ENCODE data around the gene PRKG1. TPM values are rescaled to one million over a fixed set of nuclear protein-coding genes. Genes with fewer than 3 reads are reported as not detected.
"Not testable (repeated sequence)": the region's sequence is repeated elsewhere in the genome, so short reads cannot be mapped to it uniquely, and the experiment has no call there.

Gene PRKG1
- total RNA-seq, 1 donor from 2014 or later: 50.2 TPM

DNA sequence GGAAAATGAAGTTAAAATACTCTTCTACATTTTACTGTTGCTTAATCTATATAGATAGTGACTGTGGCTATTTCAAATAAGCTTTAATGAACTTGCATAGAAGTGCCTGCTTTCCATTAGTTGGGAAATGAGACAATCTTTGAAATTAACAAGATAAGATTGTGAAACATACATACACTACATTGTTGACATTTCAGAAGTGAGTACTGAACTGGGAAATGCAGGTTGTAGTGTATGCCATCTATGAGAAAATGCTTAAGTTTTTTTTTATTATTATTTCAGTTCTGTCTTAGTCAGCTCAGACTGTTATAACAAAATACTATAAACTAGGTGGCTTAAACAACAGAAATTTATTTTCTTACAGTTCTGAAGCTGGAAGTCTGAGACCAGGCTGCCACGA, 674.7 kb downstream of the PRKG1 start:
- peak overlapping the region; percentile 13 to 59 for H3K27ac ChIP-seq
- H3K9me3 ChIP-seq: no peaks in the 10 kb centered on the region
- DNase-seq (ENCODE audit: low spot score in 2 of 2): no peak
- no peak overlapping the region for H3K4me3 ChIP-seq
- intact Hi-C loops (cut with DNase I): loop anchor here (5.0 kb wide), 1 partner anchor 33 kb away; no protein-coding TSS in a partner anchor
- TF ChIP-seq, protein P1, sequence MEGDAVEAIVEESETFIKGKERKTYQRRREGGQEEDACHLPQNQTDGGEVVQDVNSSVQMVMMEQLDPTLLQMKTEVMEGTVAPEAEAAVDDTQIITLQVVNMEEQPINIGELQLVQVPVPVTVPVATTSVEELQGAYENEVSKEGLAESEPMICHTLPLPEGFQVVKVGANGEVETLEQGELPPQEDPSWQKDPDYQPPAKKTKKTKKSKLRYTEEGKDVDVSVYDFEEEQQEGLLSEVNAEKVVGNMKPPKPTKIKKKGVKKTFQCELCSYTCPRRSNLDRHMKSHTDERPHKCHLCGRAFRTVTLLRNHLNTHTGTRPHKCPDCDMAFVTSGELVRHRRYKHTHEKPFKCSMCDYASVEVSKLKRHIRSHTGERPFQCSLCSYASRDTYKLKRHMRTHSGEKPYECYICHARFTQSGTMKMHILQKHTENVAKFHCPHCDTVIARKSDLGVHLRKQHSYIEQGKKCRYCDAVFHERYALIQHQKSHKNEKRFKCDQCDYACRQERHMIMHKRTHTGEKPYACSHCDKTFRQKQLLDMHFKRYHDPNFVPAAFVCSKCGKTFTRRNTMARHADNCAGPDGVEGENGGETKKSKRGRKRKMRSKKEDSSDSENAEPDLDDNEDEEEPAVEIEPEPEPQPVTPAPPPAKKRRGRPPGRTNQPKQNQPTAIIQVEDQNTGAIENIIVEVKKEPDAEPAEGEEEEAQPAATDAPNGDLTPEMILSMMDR (IDR thresholded peaks at IDR 0.05): no peak
- H3K36me3 ChIP-seq: no peaks in the 10 kb centered on the region
- H3K4me1 ChIP-seq: peaks cover 5 to 12% of the 10 kb centered on the region in 2 donors
- H3K27me3 ChIP-seq: no peaks in the 10 kb centered on the region

DNA sequence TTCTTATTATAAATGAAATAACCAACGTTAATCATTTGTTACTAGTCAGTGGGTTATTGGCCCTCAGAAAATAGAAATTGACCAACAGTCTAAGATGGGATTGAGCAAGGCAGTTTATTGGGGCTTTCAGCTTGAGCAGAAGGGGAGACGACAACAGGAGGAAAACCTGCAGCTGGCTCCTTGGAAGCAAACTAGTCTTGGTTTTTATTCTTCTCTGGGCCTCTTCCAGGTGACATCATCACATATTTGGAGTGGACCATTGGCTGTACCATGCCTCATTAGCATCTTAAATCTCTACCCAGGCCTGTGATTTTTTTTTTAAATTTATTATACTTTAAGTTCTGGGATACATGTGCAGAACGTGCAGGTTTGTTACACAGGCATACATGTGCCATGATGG, 684.1 kb downstream of the PRKG1 start:
- Histone ChIP-seq H3K27me3 (no peaks in the 10 kb centered on the region), H3K9me3 (no peaks in the 10 kb centered on the region), H3K4me1 (peaks cover 0 to 5% of the 10 kb centered on the region in 2 donors), H3K36me3 (no peaks in the 10 kb centered on the region), H3K27ac (no peak overlapping the region), H3K4me3 (no peak overlapping the region)
- no peak for DNase-seq (ENCODE audit: low spot score in 2 of 2)
- TF ChIP-seq, protein P1 (IDR thresholded peaks at IDR 0.05): no peak
- intact Hi-C loops (cut with DNase I): no loop called here

DNA sequence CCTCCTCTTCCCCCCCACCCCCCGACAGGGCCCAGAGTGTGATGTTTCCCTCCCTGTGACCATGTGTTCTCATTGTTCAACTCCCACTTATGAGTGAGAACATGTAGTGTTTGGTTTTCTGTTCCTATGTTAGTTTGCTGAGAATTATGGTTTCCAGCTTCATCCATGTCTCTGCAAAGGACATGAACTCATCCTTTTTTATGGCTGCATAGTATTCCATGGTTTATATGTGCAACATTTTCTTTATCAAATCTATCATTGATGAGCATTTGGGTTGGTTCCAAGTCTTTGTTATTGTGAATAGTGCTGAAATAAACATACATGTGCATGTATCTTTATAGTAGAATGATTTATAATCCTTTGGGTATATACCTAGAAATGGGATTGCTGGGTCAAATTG, 684.6 kb downstream of the PRKG1 start:
- H3K27ac ChIP-seq; intact Hi-C loops (cut with DNase I); H3K4me1 ChIP-seq; H3K27me3 ChIP-seq; H3K4me3 ChIP-seq; H3K36me3 ChIP-seq; DNase-seq (ENCODE audit: low spot score in 2 of 2); H3K9me3 ChIP-seq: not testable (repeated sequence)

DNA sequence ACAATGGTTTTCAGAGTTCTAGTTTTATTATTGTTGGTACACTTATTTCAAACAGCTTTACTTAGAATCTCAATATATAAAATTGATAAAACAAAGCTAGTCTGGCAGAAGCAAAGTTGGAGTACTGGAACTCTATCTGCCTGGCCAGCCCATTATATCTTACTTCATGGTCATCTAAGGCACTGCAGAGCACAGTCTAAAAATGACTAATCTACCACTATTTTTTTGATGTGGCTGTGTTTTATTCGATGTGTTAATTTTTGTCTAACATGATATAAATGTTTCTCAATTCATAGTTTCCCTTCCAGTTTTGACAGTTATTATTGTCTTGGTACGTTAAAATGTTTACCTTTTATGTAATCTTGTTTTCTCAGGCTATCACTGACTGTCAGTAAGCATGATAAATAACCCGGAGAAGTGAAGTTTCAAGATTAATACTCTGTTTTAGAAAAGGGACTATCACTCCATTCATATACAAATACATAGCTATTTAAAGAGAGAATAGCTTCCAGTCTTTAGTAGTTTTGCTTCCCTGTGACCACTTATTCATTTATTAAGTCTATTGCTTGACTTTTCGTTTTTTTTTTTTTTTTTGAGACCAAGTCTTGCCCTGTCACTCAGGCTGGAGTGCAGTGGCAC, 685.7 kb downstream of the PRKG1 start:
- Histone ChIP-seq H3K36me3 (no peaks in the 10 kb centered on the region), H3K27me3 (no peaks in the 10 kb centered on the region), H3K4me3 (no peak overlapping the region), H3K9me3 (no peaks in the 10 kb centered on the region), H3K4me1 (peaks cover 0 to 3% of the 10 kb centered on the region in 2 donors), H3K27ac (peak overlapping the region; percentile 44 to 69)
- DNase-seq (ENCODE audit: low spot score in 2 of 2): no peak
- intact Hi-C loops (cut with DNase I): no loop called here
- TF ChIP-seq, protein P1 (IDR thresholded peaks at IDR 0.05): no peak

DNA sequence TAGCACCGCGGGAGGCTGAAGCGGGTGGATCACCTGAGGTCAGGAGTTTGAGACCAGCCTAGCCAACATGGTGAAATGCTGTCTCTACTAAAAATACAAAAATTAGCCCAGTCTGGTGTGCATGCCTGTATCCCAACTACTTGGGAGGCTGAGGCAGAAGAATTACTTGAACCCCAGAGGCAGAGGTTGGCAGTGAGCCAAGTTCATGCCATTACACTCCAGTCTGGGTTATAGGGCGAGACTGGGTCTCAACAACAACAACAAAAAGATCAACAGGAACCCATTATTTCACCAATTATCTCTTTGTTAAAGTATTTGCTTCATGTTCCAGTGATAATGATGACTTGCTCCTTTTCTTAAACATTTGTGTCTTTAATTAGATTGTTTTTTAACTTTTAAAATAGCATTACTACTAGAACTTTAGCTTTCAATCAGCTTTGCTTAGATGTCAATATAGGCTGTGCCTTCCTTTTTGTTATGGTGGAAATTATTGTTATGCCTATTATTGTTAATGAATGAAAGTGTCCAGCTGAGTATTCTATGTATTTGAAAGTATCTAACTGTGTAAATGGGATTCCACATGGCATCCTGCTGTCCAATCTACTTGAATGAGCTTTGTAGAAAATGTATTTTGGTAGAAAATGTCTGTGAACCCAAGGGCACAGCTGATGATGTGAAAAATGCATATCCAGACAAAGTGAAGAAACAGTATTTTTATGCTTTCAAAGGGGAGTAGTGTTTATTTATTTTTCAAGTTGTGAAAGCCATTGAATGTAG, 686.8 kb downstream of the PRKG1 start:
- TF ChIP-seq, protein P1 (IDR thresholded peaks at IDR 0.05): no peak
- intact Hi-C loops (cut with DNase I): no loop called here
- H3K27ac ChIP-seq: peak overlapping the region; percentile 44 to 69
- H3K9me3 ChIP-seq: peaks cover 0 to 2% of the 10 kb centered on the region in 2 donors
- DNase-seq (ENCODE audit: low spot score in 2 of 2): no peak
- no peaks in the 10 kb centered on the region for H3K36me3 ChIP-seq
- no peaks in the 10 kb centered on the region for H3K27me3 ChIP-seq
- H3K4me1 ChIP-seq: peaks cover 0 to 3% of the 10 kb centered on the region in 2 donors
- no peak overlapping the region for H3K4me3 ChIP-seq

DNA sequence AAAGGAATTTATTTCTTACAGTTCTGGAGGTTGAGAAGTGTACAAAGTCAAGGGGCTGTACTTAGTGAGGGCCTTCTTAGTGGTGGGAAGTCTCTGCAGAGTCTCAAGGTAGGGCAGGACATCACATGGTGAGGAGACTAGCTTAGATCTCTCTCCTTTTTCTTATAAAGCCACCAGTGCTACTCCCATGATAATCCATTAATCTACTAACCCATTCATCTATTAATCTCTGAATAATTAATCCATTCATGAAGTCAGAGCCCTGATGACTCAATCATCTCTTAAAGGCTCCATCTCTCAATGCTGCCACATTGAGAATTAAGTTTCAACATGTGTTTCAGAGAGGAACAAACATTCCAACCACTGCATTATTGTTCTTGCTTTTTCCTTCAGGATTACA, 689.5 kb downstream of the PRKG1 start:
- peak overlapping the region in 1 of 2 donors; percentile 19 for H3K27ac ChIP-seq
- TF ChIP-seq, protein P1 (IDR thresholded peaks at IDR 0.05): no peak
- peaks cover 0 to 5% of the 10 kb centered on the region in 2 donors for H3K4me1 ChIP-seq
- intact Hi-C loops (cut with DNase I): no loop called here
- no peaks in the 10 kb centered on the region for H3K27me3 ChIP-seq
- peaks cover 0 to 10% of the 10 kb centered on the region in 2 donors for H3K9me3 ChIP-seq
- H3K36me3 ChIP-seq: no peaks in the 10 kb centered on the region
- H3K4me3 ChIP-seq: no peak overlapping the region
- DNase-seq (ENCODE audit: low spot score in 2 of 2): no peak
